Mesendoderm (in vitro differentiated cells): ENCODE results near the gene PCAT7. TPM values are rescaled to one million over a fixed set of nuclear protein-coding genes. Genes with fewer than 3 reads are reported as not detected.

Source experiments
- small RNA-seq: library from polyadenylated mRNA; stranded (forward); fragments of <200 nt; extraction: miRNeasy Mini kit (QIAGEN cat#:217004); gene quantifications from one replicate; pipeline ENCODE3, GENCODE V24; 2013; ENCODE audit not compliant: insufficient read depth

PCAT7 gene

Small RNA genes lying within 50 kb of the gene (small RNA-seq; reads per million reads assigned to genes)
- gene RNU6-669P: not detected
